Raji (cell line): Measurements from ENCODE around the gene CLCA4.

Source experiments
- POLR2A ChIP-seq: IDR thresholded peaks from 2 replicates; pipeline ENCODE4 v1.6.1; 2011; ENCODE audit warnings: low read depth, low read length, control low read depth; ENCODE audit not compliant: insufficient read depth

Gene CLCA4

DNA sequence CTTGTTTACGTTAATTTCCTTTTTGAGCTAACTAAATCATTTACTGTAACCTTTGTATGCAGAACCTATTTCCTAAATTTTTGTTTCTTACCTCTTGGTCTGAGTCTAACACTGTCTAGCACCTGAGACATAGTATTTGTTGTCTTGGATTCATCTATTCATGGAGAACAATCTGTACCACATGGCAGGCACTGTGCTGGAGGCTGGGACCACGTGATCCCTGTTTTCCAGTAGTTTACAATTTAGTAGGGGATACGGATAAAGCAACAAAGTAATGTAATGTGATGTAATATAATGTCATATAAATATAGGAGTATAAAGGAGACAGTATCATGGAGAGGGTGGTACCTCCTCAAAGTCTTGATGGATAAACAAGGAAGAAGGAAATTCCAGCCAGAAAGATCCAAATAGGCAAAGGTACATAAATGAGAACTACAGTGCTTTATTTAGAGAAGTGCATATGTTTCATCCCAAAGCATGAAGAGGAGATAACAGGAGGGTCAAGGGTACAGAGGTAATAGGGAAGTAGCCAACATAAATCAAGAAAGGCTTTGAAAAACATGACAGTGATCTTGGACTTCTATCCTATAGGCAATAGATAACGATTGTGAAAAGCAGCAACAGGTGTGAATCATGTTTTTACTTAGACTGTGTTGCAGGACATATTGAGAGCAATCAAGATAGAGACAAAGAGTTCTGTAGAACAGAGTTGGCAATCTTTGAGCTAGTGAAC, 25.9 kb upstream of the CLCA4 start:
- no peak for TF ChIP-seq POLR2A

DNA sequence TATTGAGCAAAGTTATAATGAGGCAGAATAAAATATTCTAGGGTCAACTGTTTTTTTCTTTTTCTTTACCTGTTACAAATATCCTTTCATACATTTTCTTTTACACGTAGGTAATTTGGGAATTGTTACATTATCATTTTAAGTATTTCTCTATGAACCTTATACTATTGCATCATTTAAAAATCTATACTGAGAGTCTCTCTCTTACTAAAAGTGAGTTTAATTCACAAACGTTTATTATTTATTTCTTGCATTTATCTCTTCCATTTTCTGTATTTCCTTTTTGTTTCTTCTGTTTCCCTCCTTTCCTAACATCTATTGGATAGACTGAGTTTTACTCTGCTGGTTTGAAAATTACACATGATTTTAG, 25.4 kb upstream of the CLCA4 start:
- no peak for TF ChIP-seq POLR2A

DNA sequence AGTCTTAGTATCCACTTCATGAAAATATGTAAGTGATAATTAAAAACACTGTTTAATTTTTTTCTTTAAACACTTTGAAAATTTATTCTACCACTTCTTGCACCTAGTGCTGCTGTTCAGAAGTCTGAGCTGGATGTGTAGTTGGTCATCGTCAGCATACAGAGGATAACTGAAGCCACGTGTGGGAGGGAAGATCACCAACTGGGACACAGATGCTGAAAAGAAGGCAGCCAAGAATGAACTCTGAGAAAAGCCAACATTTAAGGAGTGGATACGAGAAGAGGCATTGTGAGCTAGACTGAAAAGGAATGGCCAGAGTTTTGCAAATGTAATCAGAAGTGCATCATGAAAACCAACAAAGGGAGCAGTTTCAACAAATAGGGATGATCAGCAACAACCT, 24.6 kb upstream of the CLCA4 start:
- no peak for TF ChIP-seq POLR2A

DNA sequence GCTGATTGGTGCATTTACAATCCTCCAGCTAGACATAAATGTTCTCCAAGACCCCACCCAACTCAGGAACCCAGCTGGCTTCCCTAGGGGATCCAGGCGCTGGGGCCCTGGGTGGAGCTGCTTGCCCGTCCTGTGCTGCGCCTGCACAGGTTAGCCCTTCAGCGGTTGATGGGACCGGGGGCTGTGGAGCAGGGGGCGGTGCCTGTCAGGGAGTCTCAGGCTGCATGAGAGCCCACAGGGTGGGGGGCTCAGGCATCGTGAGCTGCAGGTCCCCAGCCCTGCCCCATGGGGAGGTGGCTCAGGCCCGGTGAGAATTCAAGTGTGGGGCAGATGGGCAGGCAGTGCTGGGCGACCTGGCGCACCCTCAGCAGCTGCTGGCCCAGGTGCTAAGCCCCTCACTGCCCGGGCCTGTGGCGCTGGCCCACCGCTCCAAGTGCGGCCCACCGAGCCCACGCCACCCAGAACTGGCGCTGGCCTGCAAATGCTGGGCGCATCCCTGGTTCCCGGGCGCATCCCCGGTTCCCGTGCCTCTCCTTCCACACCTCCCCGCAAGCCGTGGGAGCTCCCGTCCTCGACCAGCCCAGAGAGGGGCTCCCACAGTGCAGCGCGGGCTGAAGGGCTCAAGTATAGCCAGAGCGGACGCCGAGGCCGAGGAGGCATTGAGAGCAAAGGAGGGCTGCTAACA, 23.1 kb upstream of the CLCA4 start:
- no peak for TF ChIP-seq POLR2A

DNA sequence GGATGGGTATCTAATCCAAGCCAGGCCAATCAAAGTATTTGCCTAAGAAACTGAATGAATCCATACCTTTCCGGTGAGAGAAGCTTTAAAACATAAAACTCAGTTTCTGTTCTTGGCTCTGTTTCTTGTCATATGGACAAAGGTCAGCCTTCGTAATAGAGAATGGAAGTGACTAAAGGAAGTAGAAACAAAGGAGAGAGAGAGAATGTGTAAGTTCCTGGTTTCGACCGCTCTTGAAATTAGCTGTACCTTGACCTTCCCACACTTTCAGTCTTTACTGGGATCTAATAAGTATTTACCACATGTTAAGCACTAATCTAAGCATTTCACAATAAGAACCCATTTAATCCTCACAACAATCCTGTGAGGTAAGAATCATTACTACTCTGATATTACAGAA, 19.6 kb upstream of the CLCA4 start:
- no peak for TF ChIP-seq POLR2A

DNA sequence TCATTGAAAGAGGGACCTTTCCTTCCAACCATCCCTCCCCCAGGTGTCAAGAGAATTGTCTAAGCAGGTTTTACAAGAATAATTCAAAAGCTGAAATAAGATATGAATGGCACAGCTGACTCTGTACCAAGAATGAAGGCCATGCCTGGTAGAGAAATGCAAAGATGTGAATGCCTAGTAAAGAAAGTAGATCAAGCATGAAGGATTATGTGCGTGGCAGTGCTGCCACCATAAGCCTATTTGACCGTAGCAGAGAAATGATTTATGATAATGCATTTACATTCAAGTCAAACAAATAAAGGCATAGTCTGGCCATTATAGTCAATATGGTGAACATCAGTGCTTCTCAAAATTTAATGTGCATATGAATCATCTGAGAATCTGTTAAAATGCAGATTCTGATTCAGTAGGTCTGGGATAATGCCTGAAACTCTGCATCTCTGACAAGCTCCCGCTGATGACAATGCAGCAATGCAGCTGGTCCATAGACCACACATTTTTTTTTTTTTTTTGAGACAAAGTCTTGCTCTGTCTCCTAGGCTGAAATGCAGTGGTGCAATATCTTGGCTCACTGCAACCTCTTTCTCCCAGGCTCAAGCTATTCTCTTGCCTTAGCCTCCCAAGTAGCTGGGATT, 16.6 kb upstream of the CLCA4 start:
- no peak for TF ChIP-seq POLR2A

DNA sequence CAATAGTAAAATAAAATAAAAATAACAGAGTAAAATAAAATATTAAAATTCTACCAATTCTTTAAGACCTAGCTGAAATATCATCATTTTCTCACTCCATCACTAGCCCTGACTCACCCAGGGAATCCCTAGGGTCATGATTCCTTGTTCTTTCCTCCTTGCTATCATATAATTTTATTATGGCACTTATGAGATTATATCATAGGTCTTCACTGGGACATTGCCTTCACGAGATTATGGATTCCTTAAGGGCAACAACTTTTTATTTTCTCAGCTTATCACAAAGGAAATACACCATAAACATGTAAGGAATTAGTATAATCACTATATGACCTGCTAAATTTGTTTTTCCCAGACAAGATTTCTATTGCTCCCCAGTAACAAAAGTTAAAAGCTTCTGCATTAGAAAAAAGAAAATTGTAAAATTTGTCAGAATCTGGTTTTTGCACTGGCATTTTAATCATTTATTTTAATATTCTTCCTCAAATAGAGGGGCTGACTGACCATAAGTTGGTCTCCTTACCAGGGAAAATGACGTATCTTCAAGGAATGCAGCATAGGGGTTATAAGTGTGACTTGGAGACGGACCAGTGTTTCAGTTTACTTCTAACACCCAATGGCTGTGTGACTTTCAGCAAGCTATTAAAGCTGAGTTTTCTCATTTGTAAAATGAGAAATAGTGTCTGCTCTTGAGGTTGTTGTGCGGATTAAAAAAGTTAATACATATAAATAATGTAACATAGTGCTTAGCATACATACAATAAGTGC, 8.8 kb upstream of the CLCA4 start:
- TF ChIP-seq POLR2A: no peak

DNA sequence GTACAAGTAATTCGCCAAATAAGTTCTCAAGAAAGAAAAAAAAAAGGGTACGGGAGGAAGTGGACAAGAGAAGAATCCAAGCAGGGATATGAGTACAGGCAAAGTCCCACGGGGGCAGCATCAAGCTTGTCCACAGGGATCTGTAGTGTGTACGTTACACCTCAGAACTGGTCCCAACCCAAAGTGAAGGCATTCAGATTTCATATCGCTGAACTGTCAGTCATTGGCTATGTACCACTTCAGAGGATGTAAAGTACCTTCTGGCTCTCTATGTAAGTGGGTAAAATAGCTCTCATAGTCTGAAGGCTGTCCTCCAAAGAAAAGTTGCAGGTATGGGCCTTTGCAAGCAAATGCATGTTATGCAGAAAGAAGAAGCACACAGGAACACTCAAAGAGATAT, 8.1 kb upstream of the CLCA4 start:
- no peak for TF ChIP-seq POLR2A

DNA sequence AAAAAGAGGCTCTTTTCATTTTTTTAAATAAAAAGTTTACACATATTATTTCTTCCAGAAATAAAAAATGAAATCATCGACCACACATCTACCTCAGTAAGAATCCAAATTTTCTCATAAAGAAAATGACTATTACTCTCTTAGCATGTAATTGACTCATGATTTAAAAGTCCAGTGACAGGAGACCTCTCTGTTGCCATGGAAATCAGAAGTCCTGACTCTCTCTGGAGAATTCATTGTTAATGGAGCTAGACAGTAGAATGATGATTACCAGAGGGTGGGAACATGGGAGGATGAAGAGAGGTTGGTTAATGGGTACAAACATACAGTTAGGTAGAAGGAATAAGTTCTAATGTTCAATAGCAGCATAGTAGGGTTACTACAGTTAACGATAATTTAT, 5.0 kb upstream of the CLCA4 start:
- TF ChIP-seq POLR2A: no peak

DNA sequence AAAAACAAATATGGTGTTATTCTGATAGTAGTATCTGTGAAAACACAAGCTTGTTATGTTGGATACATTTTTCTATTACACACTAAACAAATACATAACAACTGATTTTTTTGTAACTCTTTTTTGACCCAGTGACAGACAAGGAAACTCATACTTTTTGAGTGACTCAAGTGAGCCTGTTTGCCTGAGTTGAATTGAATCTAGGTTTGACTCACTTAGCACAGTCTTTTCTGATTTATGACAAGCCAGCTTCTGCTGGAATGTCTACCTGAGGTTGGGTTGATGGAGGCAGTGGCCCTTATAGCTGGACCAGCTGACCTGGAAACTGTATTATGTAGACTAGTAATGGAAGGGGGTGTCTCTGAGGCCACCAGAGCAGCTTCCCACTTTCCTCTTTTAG, 4.2 kb upstream of the CLCA4 start:
- TF ChIP-seq POLR2A: no peak

DNA sequence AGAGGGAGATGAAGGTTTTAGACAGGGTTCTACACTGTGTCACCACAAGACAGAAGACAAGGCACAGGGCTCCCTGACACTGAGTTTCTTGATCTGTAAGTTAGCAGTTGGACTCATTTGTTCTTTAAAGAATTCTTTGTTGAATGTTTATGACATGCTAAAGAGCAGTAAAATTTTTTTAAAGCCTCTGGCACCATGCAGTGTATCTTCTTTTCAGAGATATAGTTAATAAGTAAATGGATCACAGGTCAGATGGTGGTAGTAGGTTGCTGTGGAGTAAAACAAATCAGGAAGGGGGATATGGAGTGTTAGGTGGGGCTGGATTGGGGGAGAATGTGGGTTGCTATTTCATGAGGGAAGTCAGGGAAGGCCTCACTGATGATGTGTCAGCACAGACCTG, 2.0 kb downstream of the CLCA4 start:
- TF ChIP-seq POLR2A: no peak

DNA sequence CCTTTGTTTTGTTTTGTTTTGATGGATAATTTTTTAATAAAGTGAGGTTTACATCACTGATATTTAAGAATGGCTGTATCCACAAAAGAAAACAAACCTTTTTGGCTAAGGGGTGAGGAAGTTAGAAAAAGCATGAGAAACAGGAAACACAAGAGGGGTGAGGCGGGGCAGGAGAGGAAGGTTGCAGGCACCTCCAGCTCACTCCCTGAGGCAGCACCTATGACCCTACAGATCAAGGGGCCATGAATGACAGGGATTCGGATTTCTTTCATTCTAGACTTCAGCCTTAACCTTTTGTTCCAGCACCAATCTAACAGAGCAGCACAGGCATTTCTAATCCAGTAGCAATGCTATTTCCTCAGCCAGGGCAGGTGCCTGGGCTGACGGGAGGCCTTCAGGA, 4.4 kb downstream of the CLCA4 start:
- no peak for TF ChIP-seq POLR2A

DNA sequence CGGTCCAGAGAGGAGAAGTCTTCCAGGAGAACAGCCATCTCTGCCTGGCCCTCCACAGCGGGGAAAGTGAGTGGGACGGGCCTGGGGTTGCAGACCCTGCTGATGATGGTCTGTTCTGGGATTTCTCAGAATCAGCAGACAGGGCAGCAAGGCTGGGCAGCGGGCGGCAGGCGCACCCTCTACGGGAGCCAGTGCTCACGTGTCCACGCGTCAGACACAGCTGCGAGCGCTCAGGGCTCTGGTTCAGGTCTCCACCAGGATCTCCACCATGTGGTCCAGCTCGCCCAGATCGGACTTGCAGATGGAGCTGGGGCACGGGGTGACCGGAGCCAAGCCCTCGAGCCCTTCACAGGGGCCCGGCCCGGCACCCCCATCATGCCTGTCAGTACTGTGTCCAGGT, 5.5 kb downstream of the CLCA4 start:
- no peak for TF ChIP-seq POLR2A

DNA sequence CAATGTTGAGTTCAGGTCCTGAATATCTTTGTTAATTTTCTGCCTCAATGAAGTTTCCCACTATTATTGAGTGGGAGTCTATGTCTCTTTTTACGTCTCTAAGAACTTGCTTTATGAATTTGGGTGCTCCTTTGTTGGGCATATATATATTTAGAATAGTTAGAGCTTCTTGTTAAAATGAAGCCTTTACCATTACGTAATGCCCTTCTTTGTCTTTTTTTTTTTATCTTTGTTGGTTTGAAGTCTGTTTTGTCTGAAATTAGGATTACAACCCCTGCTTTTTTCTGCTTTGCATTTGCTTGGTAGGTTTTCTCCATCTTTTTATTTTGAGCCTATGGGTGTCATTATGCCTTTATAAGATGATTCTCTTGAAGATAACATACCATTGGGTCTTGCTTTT, 10.9 kb downstream of the CLCA4 start:
- no peak for TF ChIP-seq POLR2A

DNA sequence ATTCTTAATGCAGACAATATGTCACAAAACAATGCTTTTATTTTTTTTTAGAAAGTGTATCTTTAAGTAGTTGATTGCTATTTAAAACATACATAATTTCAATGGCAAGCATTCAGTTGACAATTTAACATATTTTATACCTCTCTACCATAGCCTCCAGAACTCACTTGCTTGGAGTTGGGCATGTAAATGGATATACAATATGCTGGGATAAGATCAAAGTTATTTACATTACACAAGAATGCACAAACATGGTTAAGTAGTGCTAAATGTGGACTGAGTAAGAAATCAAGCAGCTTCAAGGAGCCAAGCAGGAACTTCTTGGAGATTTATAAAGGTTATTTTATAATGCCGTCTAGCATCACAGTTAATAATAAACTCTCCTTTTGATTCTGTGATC, 17.0 kb downstream of the CLCA4 start:
- no peak for TF ChIP-seq POLR2A

DNA sequence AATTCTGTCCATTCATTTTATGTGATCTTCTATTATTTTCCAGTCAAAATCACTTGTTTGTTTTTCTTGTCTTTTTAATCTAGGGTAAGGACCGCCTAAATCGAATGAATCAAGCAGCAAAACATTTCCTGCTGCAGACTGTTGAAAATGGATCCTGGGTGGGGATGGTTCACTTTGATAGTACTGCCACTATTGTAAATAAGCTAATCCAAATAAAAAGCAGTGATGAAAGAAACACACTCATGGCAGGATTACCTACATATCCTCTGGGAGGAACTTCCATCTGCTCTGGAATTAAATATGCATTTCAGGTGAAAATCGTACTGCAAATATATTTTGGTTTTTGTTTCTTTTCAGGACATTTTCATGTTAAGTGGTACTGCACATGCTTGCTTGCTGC, 20.5 kb downstream of the CLCA4 start:
- TF ChIP-seq POLR2A: no peak
